GM12874 (cell line): ENCODE measurements around the gene CRACR2A.

ENCODE experiments used
- CTCF ChIP-seq: IDR thresholded peaks from 2 replicates; pipeline ENCODE4 v1.5.1; 2011; ENCODE audit warnings: low read depth, mild to moderate bottlenecking, control low read depth, low read length, moderate library complexity; ENCODE audit not compliant: insufficient read depth

CRACR2A gene

GRCh38 chr12:3686463-3686862 lies 66.4 kb downstream of the CRACR2A start:
- TF ChIP-seq CTCF = no peak

- TF ChIP-seq CTCF = no peak
These were observed 67.1 kb downstream of the CRACR2A start for GRCh38 chr12:3685830-3686229.

- TF ChIP-seq CTCF = no peak
These were observed 68.4 kb downstream of the CRACR2A start for GRCh38 chr12:3684449-3685051.

GRCh38 chr12:3683670-3684069 lies 69.2 kb downstream of the CRACR2A start:
- no peak for TF ChIP-seq CTCF

GRCh38 chr12:3681595-3682061 lies 71.3 kb downstream of the CRACR2A start:
- TF ChIP-seq CTCF = no peak

- no peak for TF ChIP-seq CTCF
These were observed 71.9 kb downstream of the CRACR2A start for GRCh38 chr12:3680919-3681594.

GRCh38 chr12:3679831-3680230 lies 73.1 kb downstream of the CRACR2A start:
- no peak for TF ChIP-seq CTCF
